ENCODE results near the gene AHRR. TPM values are rescaled to one million over a fixed set of nuclear protein-coding genes. Genes with fewer than 3 reads are reported as not detected.
"Not testable (repeated sequence)": the region's sequence is repeated elsewhere in the genome, so short reads cannot be mapped to it uniquely, and the experiment has no call there.

Gene AHRR
- total RNA-seq, 1 donor from 2014 or later: 0.29 TPM

DNA sequence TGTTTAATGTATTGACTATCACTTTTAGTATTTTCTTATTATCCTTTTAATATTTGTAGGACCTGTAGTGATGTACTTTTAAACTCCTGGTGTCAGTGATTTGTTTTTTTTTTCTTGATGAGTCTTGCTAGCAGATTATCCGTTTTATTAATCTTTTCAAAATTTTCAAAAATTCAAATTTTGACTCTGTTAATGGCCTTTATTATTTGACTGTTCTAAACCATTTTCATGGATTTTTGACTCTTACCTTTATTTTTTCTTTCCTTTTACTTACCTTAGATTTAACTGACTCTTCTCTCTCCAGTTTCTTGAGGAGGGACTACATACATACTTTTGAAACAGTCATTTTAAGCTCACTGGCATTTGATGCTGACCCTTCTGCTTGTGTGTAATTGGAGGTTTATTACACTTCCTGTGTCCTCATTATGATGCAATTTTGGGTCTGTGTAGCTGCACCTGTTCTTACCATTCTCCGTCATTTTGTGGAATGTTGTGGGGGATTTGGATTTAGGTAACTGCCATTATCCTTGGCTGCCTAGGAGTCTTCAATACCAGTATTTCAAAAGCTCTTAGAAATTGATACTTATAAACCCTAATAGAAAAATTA lies 89.5 kb downstream of the AHRR start:
- no peak for DNase-seq (ENCODE audit: low read depth)
- TF ChIP-seq, protein P1, sequence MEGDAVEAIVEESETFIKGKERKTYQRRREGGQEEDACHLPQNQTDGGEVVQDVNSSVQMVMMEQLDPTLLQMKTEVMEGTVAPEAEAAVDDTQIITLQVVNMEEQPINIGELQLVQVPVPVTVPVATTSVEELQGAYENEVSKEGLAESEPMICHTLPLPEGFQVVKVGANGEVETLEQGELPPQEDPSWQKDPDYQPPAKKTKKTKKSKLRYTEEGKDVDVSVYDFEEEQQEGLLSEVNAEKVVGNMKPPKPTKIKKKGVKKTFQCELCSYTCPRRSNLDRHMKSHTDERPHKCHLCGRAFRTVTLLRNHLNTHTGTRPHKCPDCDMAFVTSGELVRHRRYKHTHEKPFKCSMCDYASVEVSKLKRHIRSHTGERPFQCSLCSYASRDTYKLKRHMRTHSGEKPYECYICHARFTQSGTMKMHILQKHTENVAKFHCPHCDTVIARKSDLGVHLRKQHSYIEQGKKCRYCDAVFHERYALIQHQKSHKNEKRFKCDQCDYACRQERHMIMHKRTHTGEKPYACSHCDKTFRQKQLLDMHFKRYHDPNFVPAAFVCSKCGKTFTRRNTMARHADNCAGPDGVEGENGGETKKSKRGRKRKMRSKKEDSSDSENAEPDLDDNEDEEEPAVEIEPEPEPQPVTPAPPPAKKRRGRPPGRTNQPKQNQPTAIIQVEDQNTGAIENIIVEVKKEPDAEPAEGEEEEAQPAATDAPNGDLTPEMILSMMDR (conservative IDR thresholded peaks at IDR 0.05; ENCODE audit: low read depth, low read length): no peak
- H3K4me3 ChIP-seq (ENCODE audit: low read depth, low read length): no peak overlapping the region

DNA sequence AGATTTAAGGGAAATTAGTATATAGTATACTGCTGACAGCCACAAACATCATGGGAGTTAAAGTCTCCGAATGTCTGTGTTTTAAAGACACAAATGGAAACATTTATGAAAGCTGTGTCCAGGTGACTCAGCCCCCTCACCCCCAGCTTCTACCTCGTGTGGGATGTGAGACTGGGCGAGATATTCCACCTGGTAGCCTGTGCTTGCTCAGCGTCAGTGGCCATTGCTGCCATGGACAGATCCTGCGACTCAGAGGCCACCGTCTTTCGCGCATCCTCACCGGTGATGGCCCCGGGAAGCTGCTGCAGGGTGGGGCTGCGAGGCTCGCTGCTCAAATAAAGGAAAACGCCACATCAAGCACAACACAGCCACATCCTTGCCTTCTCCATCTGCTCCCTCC lies 90.2 kb downstream of the AHRR start:
- DNase-seq (ENCODE audit: low read depth): no peak
- TF ChIP-seq, protein P1 (conservative IDR thresholded peaks at IDR 0.05; ENCODE audit: low read depth, low read length): no peak
- no peak overlapping the region for H3K4me3 ChIP-seq (ENCODE audit: low read depth, low read length)

DNA sequence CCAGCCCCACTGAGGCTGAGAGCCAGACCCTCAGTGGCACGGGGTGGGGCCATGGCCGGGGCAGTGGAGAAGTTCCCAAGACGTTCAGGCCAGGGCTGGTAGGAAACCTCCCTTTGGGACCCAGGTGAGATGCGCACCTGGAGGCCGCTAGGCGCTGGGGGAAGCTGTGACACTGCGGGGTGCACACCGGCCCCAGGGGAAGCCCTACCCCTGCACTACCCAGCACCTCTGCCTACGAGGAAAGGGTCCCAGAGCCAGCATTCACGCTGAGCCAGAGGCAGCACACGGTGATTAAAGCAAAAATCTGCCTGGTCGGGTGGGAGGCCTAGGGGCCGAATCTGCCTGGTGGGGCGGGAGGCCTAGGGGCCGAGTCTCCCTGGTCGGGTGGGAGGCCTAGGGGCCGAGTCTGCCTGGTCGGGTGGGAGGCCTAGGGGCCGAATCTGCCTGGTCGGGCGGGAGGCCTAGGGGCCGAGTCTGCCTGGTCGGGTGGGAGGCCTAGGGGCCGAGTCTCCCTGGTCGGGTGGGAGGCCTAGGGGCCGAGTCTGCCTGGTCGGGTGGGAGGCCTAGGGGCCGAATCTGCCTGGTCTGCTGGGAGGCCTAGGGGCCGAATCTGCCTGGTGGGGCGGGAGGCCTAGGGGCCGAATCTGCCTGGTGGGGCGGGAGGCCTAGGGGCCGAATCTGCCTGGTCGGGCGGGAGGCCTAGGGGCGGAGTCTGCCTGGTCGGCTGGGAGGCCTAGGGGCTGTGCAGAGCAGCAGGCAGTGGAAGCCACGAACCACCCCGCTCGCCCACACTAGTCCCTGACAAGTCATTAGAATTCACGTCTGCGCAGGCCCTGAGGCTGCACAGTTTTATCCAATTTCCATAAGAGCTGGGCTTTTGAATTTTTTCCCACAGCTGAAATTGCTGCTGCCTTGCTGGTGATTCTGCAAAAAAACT lies 93.7 kb downstream of the AHRR start:
- not testable (repeated sequence) for H3K4me3 ChIP-seq (ENCODE audit: low read depth, low read length); DNase-seq (ENCODE audit: low read depth)

DNA sequence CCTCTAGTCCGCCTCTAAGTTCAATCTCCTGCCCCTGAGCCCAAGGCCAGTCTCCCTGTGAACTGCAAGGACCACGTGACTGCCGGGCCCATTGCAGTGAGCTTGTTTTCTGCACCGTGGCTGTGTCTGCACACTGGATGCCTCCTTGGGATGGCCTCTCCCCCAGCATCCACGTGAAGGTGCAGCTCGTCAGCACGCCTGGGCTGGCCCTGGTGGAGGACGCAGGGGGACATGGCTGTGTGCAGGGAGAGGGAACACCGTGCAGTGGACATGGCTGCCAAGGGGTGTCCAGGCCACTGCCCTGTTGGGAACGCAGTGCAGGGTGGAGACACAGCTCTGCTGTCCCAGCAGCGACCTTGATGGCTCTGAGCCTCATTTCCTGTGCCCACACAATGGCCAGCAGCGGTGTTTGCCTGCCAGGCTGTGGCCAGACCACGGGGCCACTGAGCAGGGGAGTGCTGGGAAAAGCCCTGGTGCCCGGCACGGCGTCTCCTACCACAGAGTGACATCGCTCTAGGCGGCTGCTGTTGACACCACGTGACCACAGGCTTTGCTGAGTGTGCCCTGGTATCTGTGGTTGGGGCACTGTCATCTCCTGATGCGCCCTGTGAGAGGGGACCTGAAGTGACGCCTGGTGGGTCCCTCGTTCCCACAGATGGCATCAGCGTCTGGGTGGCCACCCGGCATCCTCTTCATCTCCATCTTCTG lies 94.6 kb downstream of the AHRR start:
- TF ChIP-seq, protein P1 (conservative IDR thresholded peaks at IDR 0.05; ENCODE audit: low read depth, low read length): no peak
- no peak for DNase-seq (ENCODE audit: low read depth)
- H3K4me3 ChIP-seq (ENCODE audit: low read depth, low read length): no peak overlapping the region

DNA sequence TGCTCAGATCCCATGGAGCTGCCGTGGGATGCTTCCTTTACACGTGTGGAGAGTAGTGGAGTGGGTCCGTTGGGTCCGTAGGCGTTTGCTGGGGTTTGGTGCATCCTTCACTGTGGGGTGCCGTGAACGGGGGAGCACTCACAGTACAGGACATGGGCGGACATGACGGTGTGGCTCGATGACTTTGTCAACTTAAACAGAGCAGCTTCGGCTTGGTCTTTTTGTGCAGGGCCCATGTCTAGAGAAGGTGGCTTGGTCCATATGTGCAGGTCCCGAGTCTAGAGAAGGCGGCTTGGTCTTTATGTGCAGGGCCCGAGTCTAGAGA lies 95.1 kb downstream of the AHRR start:
- H3K4me3 ChIP-seq (ENCODE audit: low read depth, low read length): no peak overlapping the region
- TF ChIP-seq, protein P1 (conservative IDR thresholded peaks at IDR 0.05; ENCODE audit: low read depth, low read length): no peak
- DNase-seq (ENCODE audit: low read depth): no peak

DNA sequence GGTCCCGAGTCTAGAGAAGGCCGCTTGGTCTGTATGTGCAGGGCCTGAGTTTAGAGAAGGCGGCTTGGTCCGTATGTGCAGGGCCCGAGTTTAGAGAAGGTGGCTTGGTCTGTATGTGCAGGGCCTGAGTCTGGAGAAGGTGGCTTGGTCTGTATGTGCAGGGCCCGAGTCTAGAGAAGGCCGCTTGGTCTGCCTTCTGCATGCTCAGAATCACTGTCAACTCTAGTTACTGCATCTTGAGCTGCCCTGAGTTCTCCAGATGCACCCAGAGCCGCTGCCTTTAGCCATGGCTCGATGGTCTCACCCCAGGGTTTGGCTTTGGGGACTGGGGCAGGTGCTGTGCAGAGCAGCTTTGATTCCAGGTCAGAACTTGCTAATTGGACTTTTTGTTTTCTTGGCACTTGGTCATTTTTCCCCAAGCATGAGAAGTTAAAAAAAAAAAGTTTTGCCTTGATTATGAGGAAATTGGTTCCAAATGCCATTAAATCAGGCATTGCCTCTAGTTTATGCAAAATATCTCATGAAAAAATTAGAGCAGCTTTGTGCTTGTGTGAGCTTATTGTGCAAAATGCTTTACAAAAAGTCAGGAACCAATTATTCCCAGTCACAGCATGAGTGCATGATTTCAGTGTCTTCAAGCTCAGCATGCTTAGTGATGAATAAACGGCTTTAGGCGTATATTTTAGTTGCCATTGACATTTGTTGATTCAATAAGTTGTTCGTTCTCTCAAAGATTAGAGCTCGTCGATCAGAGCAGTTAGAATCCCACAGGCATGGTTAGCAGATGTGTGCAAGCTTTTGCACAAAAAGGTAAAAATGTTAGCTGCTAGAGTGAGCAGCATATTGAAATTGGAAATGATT lies 96.0 kb downstream of the AHRR start:
- no peak overlapping the region for H3K4me3 ChIP-seq (ENCODE audit: low read depth, low read length)
- TF ChIP-seq, protein P1 (conservative IDR thresholded peaks at IDR 0.05; ENCODE audit: low read depth, low read length): no peak
- DNase-seq (ENCODE audit: low read depth): no peak

Measured in epithelial cell of proximal tubule (primary cell).